22Rv1 (cell line): ENCODE results near the gene HEXB.

Experiments
- CTCF ChIP-seq: fragments of 450-650 bp; IDR thresholded peaks from 2 replicates; pipeline ENCODE4 v1.5.1; 2017; ENCODE audit warnings: mild to moderate bottlenecking
- ZFX ChIP-seq: fragments of 450-650 bp; IDR thresholded peaks from 2 replicates; pipeline ENCODE4 v1.6.1; 2017; ENCODE audit warnings: antibody characterized with exemption, borderline replicate concordance

DNA sequence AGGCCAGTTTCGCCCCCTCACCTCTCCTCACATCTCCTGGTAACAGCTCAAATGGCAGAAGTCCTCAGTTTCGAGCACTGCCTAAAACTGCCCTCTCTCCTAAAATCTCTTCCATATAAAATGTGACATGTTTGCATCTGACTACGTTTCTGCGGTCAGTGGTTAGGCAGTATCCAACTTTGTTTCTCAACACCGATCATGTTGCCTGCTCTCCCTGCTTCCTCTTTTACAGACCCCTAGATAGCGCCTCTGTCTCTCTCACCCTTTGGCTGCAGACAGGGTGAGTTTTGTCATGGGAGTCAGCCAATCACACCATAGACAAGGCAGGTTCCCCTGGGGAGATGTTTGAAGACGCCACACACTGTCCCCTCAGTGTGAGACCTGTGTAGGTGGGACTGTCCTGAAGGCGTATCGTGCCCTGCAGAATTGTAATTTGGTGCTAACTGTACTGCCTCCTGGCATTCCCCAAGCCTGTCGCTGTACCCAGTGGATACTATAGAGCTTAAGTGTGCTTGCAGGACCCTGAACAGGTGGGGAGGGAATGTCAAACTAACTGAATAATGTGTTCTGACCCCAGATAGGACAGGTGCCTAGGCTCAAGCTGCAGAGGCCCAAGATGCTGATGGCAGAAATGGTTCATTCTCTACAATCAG, 1.1 kb downstream of the HEXB start:
- TF ChIP-seq CTCF (no peak), ZFX (no peak)
